H1 (cell line): ENCODE data around the gene HS6ST3.

Experiments
- BACH1 ChIP-seq: IDR thresholded peaks from 2 replicates; pipeline ENCODE4 v1.6.1; 2012; ENCODE audit warnings: low read length, improper control_type of control experiment
- CEBPB ChIP-seq: IDR thresholded peaks from 2 replicates; pipeline ENCODE4 v1.6.1; 2012; ENCODE audit warnings: low read depth, low read length
- CTCF ChIP-seq, 3 experiments: IDR thresholded peaks; 1 replicate in 2 of 3; 2 replicates in 1 of 3; pipeline versions ENCODE4 v1.5.1 to v1.6.1; 2011; ENCODE audit warnings: low read length in 3 of 3, mild to moderate bottlenecking in 3 of 3, inconsistent platforms in 2 of 3, low read depth in 1 of 3, moderate library complexity in 1 of 3; ENCODE audit not compliant: insufficient read depth in 1 of 3; ENCODE audit errors: control extremely low read depth in 1 of 3
- EZH2 ChIP-seq: fragments of 200-600 bp; sonication (generic); IDR thresholded peaks from 2 replicates; pipeline ENCODE4 v1.7.1; 2012; ENCODE audit warnings: low read depth, mild to moderate bottlenecking, moderate library complexity, low read length, inconsistent platforms; ENCODE audit not compliant: severe bottlenecking
- HDAC2 ChIP-seq, 2 experiments: fragments of 300-600 bp in 1 of 2; sonication (generic) in 1 of 2; IDR thresholded peaks; 2 replicates each; pipeline ENCODE4 v1.6.1; 2011 to 2012; ENCODE audit warnings: low read depth in 2 of 2, low read length in 2 of 2, mild to moderate bottlenecking in 2 of 2, moderate library complexity in 2 of 2, borderline replicate concordance in 1 of 2, inconsistent platforms in 1 of 2
- JUND ChIP-seq: IDR thresholded peaks from 2 replicates; pipeline ENCODE4 v1.6.1; 2011; ENCODE audit warnings: mild to moderate bottlenecking, improper control_type of control experiment, low read length
- MAX ChIP-seq: IDR thresholded peaks from 2 replicates; pipeline ENCODE4 v1.6.1; 2012; ENCODE audit warnings: inconsistent platforms
- RFX5 ChIP-seq: IDR thresholded peaks from 2 replicates; pipeline ENCODE4 v1.6.1; 2011; ENCODE audit warnings: low read depth, low read length, improper control_type of control experiment, borderline replicate concordance
- SIN3A ChIP-seq, 2 experiments: IDR thresholded peaks in 1 of 2; conservative IDR thresholded peaks in 1 of 2; 2 replicates each; pipeline ENCODE4 v1.6.1; 2011 to 2012; ENCODE audit warnings: low read length in 2 of 2, improper control_type of control experiment in 1 of 2, low read depth in 1 of 2, mild to moderate bottlenecking in 1 of 2

GRCh38 chr13:96810104-96810503 is 720.2 kb downstream of the HS6ST3 start:
- TF ChIP-seq HDAC2 (IDR thresholded peaks at IDR 0.05; ENCODE audit: borderline replicate concordance in 1 of 2, low read depth in 2 of 2, low read length in 2 of 2) (no peak), SIN3A (conservative IDR thresholded peaks at IDR 0.05 in 1 of 2, IDR thresholded peaks at IDR 0.05 in 1 of 2; ENCODE audit: low read depth in 1 of 2, low read length in 2 of 2) (no peak), RFX5 (no peak), MAX (no peak), CTCF (IDR thresholded peaks at IDR 0.05; ENCODE audit: control extremely low read depth in 1 of 3, insufficient read depth in 1 of 3, low read depth in 1 of 3, low read length in 3 of 3) (no peak), BACH1 (no peak), EZH2 (no peak), CEBPB (no peak), JUND (no peak)
